Measurements from ENCODE around the gene PPP2R5A.

DNA sequence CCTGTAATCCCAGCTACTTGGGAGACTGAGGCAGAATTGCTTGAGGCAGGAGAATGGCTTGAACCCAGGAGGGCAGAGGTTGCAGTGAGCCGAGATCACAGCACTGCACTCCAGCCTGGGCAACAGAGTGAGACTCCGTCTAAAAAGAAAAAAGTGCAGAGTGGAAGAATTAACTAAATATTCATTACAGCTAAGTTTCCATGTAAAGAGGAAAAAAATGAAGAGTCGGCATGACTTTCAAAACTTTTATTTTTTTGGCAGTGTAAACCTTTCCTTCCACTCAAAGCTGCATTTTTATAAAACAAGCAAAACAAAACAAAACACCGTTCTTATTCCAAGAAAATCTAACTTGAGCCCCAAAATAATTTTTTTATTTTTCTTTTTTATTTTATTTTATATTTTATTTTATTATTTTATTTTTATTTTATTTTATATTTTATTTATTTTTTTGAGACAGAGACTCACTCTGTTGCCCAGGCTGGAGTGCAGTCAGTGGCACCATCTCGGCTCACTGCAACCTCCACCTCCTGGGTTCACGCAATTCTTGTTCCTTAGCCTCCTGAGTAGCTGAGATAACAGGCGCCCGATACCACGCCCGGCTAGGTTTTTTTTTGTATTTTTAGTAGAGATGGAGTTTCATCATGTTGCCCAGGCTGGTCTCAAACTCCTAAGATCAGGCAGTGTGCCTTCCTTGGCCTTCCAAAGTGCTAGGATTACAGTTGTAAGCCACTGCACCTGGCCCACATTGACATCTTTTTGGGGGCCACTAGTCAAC lies 66.6 kb downstream of the PPP2R5A start:
- TF ChIP-seq, protein P1, sequence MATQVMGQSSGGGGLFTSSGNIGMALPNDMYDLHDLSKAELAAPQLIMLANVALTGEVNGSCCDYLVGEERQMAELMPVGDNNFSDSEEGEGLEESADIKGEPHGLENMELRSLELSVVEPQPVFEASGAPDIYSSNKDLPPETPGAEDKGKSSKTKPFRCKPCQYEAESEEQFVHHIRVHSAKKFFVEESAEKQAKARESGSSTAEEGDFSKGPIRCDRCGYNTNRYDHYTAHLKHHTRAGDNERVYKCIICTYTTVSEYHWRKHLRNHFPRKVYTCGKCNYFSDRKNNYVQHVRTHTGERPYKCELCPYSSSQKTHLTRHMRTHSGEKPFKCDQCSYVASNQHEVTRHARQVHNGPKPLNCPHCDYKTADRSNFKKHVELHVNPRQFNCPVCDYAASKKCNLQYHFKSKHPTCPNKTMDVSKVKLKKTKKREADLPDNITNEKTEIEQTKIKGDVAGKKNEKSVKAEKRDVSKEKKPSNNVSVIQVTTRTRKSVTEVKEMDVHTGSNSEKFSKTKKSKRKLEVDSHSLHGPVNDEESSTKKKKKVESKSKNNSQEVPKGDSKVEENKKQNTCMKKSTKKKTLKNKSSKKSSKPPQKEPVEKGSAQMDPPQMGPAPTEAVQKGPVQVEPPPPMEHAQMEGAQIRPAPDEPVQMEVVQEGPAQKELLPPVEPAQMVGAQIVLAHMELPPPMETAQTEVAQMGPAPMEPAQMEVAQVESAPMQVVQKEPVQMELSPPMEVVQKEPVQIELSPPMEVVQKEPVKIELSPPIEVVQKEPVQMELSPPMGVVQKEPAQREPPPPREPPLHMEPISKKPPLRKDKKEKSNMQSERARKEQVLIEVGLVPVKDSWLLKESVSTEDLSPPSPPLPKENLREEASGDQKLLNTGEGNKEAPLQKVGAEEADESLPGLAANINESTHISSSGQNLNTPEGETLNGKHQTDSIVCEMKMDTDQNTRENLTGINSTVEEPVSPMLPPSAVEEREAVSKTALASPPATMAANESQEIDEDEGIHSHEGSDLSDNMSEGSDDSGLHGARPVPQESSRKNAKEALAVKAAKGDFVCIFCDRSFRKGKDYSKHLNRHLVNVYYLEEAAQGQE (IDR thresholded peaks at IDR 0.05; ENCODE audit: borderline replicate concordance in 1 of 2, low read depth in 1 of 2, low read length in 2 of 2), result no peak
- TF ChIP-seq, protein P2, sequence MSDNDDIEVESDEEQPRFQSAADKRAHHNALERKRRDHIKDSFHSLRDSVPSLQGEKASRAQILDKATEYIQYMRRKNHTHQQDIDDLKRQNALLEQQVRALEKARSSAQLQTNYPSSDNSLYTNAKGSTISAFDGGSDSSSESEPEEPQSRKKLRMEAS (IDR thresholded peaks at IDR 0.05), result no peak
- no peak for TF ChIP-seq NR2C2 (CRISPR knock-in tag; IDR thresholded peaks at IDR 0.05; ENCODE audit: borderline replicate concordance)
- TF ChIP-seq ZNF616 (CRISPR knock-in tag; IDR thresholded peaks at IDR 0.05; ENCODE audit: low read depth), result no peak
- no peak for TF ChIP-seq RAD21 (CRISPR knock-in tag; IDR thresholded peaks at IDR 0.05)
- no peak for TF ChIP-seq ZNF350 (CRISPR knock-in tag; IDR thresholded peaks at IDR 0.05; ENCODE audit: borderline replicate concordance, low read depth)
- no peak for TF ChIP-seq CBX2 (IDR thresholded peaks at IDR 0.05; ENCODE audit: low read depth, low read length)
- no peak for TF ChIP-seq CBX2 (CRISPR knock-in tag; IDR thresholded peaks at IDR 0.05; ENCODE audit: low read depth)
- no peak for TF ChIP-seq ZNF20 (CRISPR knock-in tag; IDR thresholded peaks at IDR 0.05)
- TF ChIP-seq JUN (CRISPR knock-in tag; IDR thresholded peaks at IDR 0.05), result no peak
- TF ChIP-seq ZNF879 (CRISPR knock-in tag; IDR thresholded peaks at IDR 0.05), result no peak
- TF ChIP-seq SMARCC2 (IDR thresholded peaks at IDR 0.05), result no peak

All from HepG2 (cell line).